ENCODE results near the gene MAGI2.

The MAGI2 gene

GRCh38 chr7:79361214-79361613 lies 92.3 kb downstream of the MAGI2 start:
- FAIRE-seq, result no peak

GRCh38 chr7:79359827-79360226 lies 93.6 kb downstream of the MAGI2 start:
- FAIRE-seq, result no peak

- no peak for FAIRE-seq
These were observed 96.4 kb downstream of the MAGI2 start for GRCh38 chr7:79357101-79357500.

GRCh38 chr7:79353720-79354468 lies 99.6 kb downstream of the MAGI2 start:
- no peak for FAIRE-seq

- no peak for FAIRE-seq
These were observed 101.1 kb downstream of the MAGI2 start for GRCh38 chr7:79352323-79352722.

- FAIRE-seq, result no peak
These were observed 106.1 kb downstream of the MAGI2 start for GRCh38 chr7:79347351-79347750.

GRCh38 chr7:79341902-79342301 lies 111.6 kb downstream of the MAGI2 start:
- FAIRE-seq, result no peak

GRCh38 chr7:79340212-79340611 lies 113.3 kb downstream of the MAGI2 start:
- no peak for FAIRE-seq

- no peak for FAIRE-seq
These were observed 114.1 kb downstream of the MAGI2 start for GRCh38 chr7:79339208-79339925.

- no peak for FAIRE-seq
These were observed 115.8 kb downstream of the MAGI2 start for GRCh38 chr7:79337717-79338116.

- FAIRE-seq, result no peak
These were observed 118.6 kb downstream of the MAGI2 start for GRCh38 chr7:79334841-79335240.

- FAIRE-seq, result no peak
These were observed 119.1 kb downstream of the MAGI2 start for GRCh38 chr7:79334334-79334733.

GRCh38 chr7:79332091-79332490 lies 121.4 kb downstream of the MAGI2 start:
- FAIRE-seq, result no peak

GRCh38 chr7:79329464-79329863 lies 124.0 kb downstream of the MAGI2 start:
- no peak for FAIRE-seq

GRCh38 chr7:79320741-79321473 lies 132.6 kb downstream of the MAGI2 start:
- no peak for FAIRE-seq

- no peak for FAIRE-seq
These were observed 134.1 kb downstream of the MAGI2 start for GRCh38 chr7:79319369-79319768.

GRCh38 chr7:79317728-79318127 lies 135.7 kb downstream of the MAGI2 start:
- FAIRE-seq, result no peak

GRCh38 chr7:79312022-79312421 lies 141.4 kb downstream of the MAGI2 start:
- no peak for FAIRE-seq

- no peak for FAIRE-seq
These were observed 145.3 kb downstream of the MAGI2 start for GRCh38 chr7:79308192-79308591.

GRCh38 chr7:79307376-79307775 lies 146.1 kb downstream of the MAGI2 start:
- FAIRE-seq, result no peak

GRCh38 chr7:79304711-79305110 lies 148.8 kb downstream of the MAGI2 start:
- no peak for FAIRE-seq

GRCh38 chr7:79302293-79302692 lies 151.2 kb downstream of the MAGI2 start:
- FAIRE-seq, result no peak

GRCh38 chr7:79301419-79301818 lies 152.0 kb downstream of the MAGI2 start:
- no peak for FAIRE-seq

- FAIRE-seq, result no peak
These were observed 152.9 kb downstream of the MAGI2 start for GRCh38 chr7:79300573-79300972.
